Thyroid gland (tissue), 4 donors: ENCODE results near the gene CD274.

Source experiments
- CTCF ChIP-seq, 6 experiments: fragments of 200-600 bp in 3 of 6; fragments of 450-650 bp in 3 of 6; sonication (generic) in 3 of 6; IDR thresholded peaks; one replicate each; pipeline ENCODE4 v1.5.1; 2016 to 2019; ENCODE audit warnings: antibody characterized with exemption in 6 of 6, mild to moderate bottlenecking in 2 of 6, inconsistent platforms in 1 of 6, moderate library complexity in 1 of 6
- POLR2A ChIP-seq, 2 donors: fragments of 450-650 bp; IDR thresholded peaks; one replicate each; pipeline ENCODE4 v1.6.1; 2017; ENCODE audit warnings: antibody characterized with exemption in 2 of 2, mild to moderate bottlenecking in 2 of 2, moderate library complexity in 1 of 2

GRCh38 chr9:5448461-5449435 lies 1.6 kb upstream of the CD274 start:
- TF ChIP-seq CTCF (IDR thresholded peaks at IDR 0.05) (no peak), POLR2A (IDR thresholded peaks at IDR 0.05) (no peak)
